H1 (cell line): ENCODE data around the gene SH3RF2. TPM values are rescaled to one million over a fixed set of nuclear protein-coding genes. Genes with fewer than 3 reads are reported as not detected.

Experiments used
- CTCF ChIA-PET: fragments of 300-600 bp; sonication (Branson Sonifier 250); formaldehyde crosslinking; loops from one replicate; lab custom pipeline; 2021; ENCODE audit not compliant: partially characterized antibody; lab: Charles Lee
- POLR2A ChIA-PET: fragments of 300-600 bp; sonication (Branson Sonifier 250); formaldehyde crosslinking; loops from one replicate; lab custom pipeline; 2021; ENCODE audit warnings: inconsistent platforms; ENCODE audit not compliant: partially characterized antibody; lab: Charles Lee
- DNase-seq, 2 experiments: peaks; one replicate each; pipeline versions ENCODE4 v3.0.0 to v3.0.0-alpha.2; 2010 to 2022; ENCODE audit warnings: low spot score in 2 of 2, low read depth in 1 of 2, mixed read lengths in 1 of 2
- FAIRE-seq: peaks from 2 replicates; lab custom pipeline; 2011; peaks lifted over from hg19 to GRCh38; lab: Jason Lieb, UNC
- H2AFZ ChIP-seq: 2 replicates; pipeline ENCODE4 v1.8.1; 2012; ENCODE audit warnings: low read length, inconsistent platforms
- H2AK5ac ChIP-seq: 2 replicates; pipeline ENCODE4 v1.6.1; 2013; ENCODE audit warnings: low read depth, low read length
- H2BK120ac ChIP-seq: replicated peaks from 2 replicates; pipeline ENCODE3; 2013; ENCODE audit warnings: low read depth, low read length, inconsistent platforms
- H2BK12ac ChIP-seq: 2 replicates; pipeline ENCODE4 v1.6.1; 2013; ENCODE audit warnings: low read depth, low read length
- H2BK15ac ChIP-seq: 2 replicates; pipeline ENCODE4 v1.6.1; 2013; ENCODE audit warnings: low read length
- H2BK20ac ChIP-seq: 2 replicates; pipeline ENCODE4 v1.6.1; 2013; ENCODE audit warnings: low read length
- H2BK5ac ChIP-seq: 2 replicates; pipeline ENCODE4 v1.6.1; 2013; ENCODE audit warnings: low read depth, low read length
- H3K14ac ChIP-seq: 2 replicates; pipeline ENCODE4 v1.6.1; 2013; ENCODE audit warnings: inconsistent platforms; ENCODE audit not compliant: insufficient read length
- H3K18ac ChIP-seq: 2 replicates; pipeline ENCODE4 v1.6.1; 2013; ENCODE audit warnings: low read length; ENCODE audit errors: extremely low read depth
- H3K23ac ChIP-seq: 2 replicates; pipeline ENCODE4 v1.6.1; 2013; ENCODE audit warnings: inconsistent platforms; ENCODE audit not compliant: insufficient read length
- H3K23me2 ChIP-seq: 2 replicates; pipeline ENCODE4 v1.6.1; 2013; ENCODE audit warnings: low read depth, low read length
- H3K27ac ChIP-seq: 2 replicates; pipeline ENCODE4 v1.6.1; 2011; ENCODE audit warnings: low read depth, low read length, inconsistent platforms
- H3K27me3 ChIP-seq, 4 experiments: replicated peaks in 1 of 4; 1 replicate in 1 of 4; 2 replicates in 3 of 4; pipeline versions ENCODE4 v1.6.1 to v1.8.1; 2011 to 2013; ENCODE audit warnings: low read length in 3 of 4, mild to moderate bottlenecking in 3 of 4, inconsistent platforms in 2 of 4, mixed read lengths in 2 of 4, moderate library complexity in 1 of 4; ENCODE audit not compliant: control insufficient read depth in 3 of 4, insufficient read depth in 3 of 4; ENCODE audit errors: extremely low read depth in 1 of 4
- H3K36me3 ChIP-seq, 4 experiments: 2 replicates each; pipeline versions ENCODE4 v1.6.1 to v1.8.1; 2011 to 2013; ENCODE audit warnings: mild to moderate bottlenecking in 4 of 4, low read length in 3 of 4, moderate library complexity in 2 of 4, control low read depth in 1 of 4, inconsistent platforms in 1 of 4; ENCODE audit not compliant: insufficient read depth in 4 of 4, control insufficient read depth in 2 of 4
- H3K4ac ChIP-seq: replicated peaks from 2 replicates; pipeline ENCODE3; 2013; ENCODE audit warnings: low read length, low read depth, mixed read lengths, inconsistent platforms; ENCODE audit not compliant: insufficient read length
- H3K4me1 ChIP-seq, 4 experiments: replicated peaks in 1 of 4; 1 replicate in 1 of 4; 2 replicates in 3 of 4; pipeline versions ENCODE4 v1.6.1 to v1.8.1; 2011 to 2013; ENCODE audit warnings: low read length in 3 of 4, inconsistent platforms in 2 of 4, mixed read lengths in 1 of 4; ENCODE audit not compliant: insufficient read depth in 4 of 4, control insufficient read depth in 3 of 4
- H3K4me2 ChIP-seq, 2 experiments: 2 replicates each; pipeline versions ENCODE4 v1.6.1 to v1.8.1; 2011 to 2013; ENCODE audit warnings: low read depth in 2 of 2, low read length in 2 of 2, control low read depth in 1 of 2, inconsistent platforms in 1 of 2, mild to moderate bottlenecking in 1 of 2; ENCODE audit not compliant: insufficient read depth in 1 of 2
- H3K4me3 ChIP-seq, 4 experiments: fragments of 200-600, 300-600 bp in 1 of 4; sonication (generic), shearing (Covaris generic), sonication (Bioruptor Twin) in 1 of 4; 2 replicates each; pipeline versions ENCODE4 v1.5.1 to v1.8.1; 2011 to 2016; ENCODE audit warnings: low read length in 4 of 4, low read depth in 3 of 4, control low read depth in 2 of 4, inconsistent platforms in 2 of 4, mild to moderate bottlenecking in 2 of 4, mixed read lengths in 1 of 4, moderate library complexity in 1 of 4; ENCODE audit not compliant: insufficient read depth in 2 of 4; ENCODE audit errors: extremely low read depth in 1 of 4
- H3K56ac ChIP-seq: replicated peaks from 2 replicates; pipeline ENCODE3; 2013; ENCODE audit warnings: low read depth, mild to moderate bottlenecking, mixed read lengths, low read length, inconsistent platforms; ENCODE audit not compliant: insufficient read length
- H3K79me1 ChIP-seq: 2 replicates; pipeline ENCODE4 v1.6.1; 2013; ENCODE audit warnings: low read depth, low read length, control low read depth
- H3K79me2 ChIP-seq, 2 experiments: 2 replicates each; pipeline versions ENCODE4 v1.6.1 to v1.8.1; 2012 to 2013; ENCODE audit warnings: low read length in 2 of 2, mild to moderate bottlenecking in 2 of 2, inconsistent platforms in 1 of 2; ENCODE audit not compliant: insufficient read depth in 2 of 2, control insufficient read depth in 1 of 2
- H3K9ac ChIP-seq, 4 experiments: replicated peaks in 1 of 4; 1 replicate in 1 of 4; 2 replicates in 3 of 4; pipeline versions ENCODE4 v1.6.1 to v1.8.1; 2011 to 2013; ENCODE audit warnings: low read depth in 3 of 4, low read length in 3 of 4, control low read depth in 2 of 4, mild to moderate bottlenecking in 2 of 4, moderate library complexity in 2 of 4, inconsistent platforms in 1 of 4; ENCODE audit errors: extremely low read depth in 1 of 4
- H3K9me3 ChIP-seq, 2 experiments: 2 replicates each; pipeline versions ENCODE4 v1.6.1 to v1.8.1; 2012 to 2013; ENCODE audit warnings: mild to moderate bottlenecking in 2 of 2, moderate library complexity in 2 of 2, control low read depth in 1 of 2, inconsistent platforms in 1 of 2, low read depth in 1 of 2, low read length in 1 of 2, mixed read lengths in 1 of 2; ENCODE audit not compliant: insufficient read depth in 2 of 2
- H4K20me1 ChIP-seq, 2 experiments: replicated peaks in 1 of 2; 2 replicates each; pipeline versions ENCODE3 to v1.8.1; 2011 to 2013; ENCODE audit warnings: inconsistent platforms in 2 of 2, low read length in 2 of 2, mild to moderate bottlenecking in 1 of 2; ENCODE audit not compliant: insufficient read depth in 2 of 2, control insufficient read depth in 1 of 2
- H4K5ac ChIP-seq: 2 replicates; pipeline ENCODE4 v1.6.1; 2013; ENCODE audit warnings: low read length, low read depth, mixed read lengths, inconsistent platforms; ENCODE audit not compliant: insufficient read length
- H4K8ac ChIP-seq: 2 replicates; pipeline ENCODE4 v1.8.0; 2013; ENCODE audit warnings: mild to moderate bottlenecking, moderate library complexity, low read length, inconsistent platforms; ENCODE audit not compliant: insufficient read depth; ENCODE audit errors: extremely low read depth
- H4K91ac ChIP-seq: replicated peaks from 2 replicates; pipeline ENCODE3; 2013; ENCODE audit warnings: low read length, mixed read lengths, inconsistent platforms; ENCODE audit not compliant: insufficient read length
- KDM5A ChIP-seq: fragments of 200-600 bp; IDR thresholded peaks from 2 replicates; pipeline ENCODE4 v1.7.1; 2012; ENCODE audit warnings: mild to moderate bottlenecking, low read length, inconsistent platforms, mixed read lengths
- RNF2 ChIP-seq: fragments of 200-900, 300-1000 bp; sonication (generic); IDR thresholded peaks from 2 replicates; pipeline ENCODE4 v1.7.1; 2016; ENCODE audit warnings: borderline replicate concordance, low read depth, mild to moderate bottlenecking, antibody characterized with exemption, low read length; ENCODE audit not compliant: poor library complexity, severe bottlenecking; ENCODE audit errors: missing control alignments
- YY1 ChIP-seq: IDR thresholded peaks from 2 replicates; pipeline ENCODE4 v1.6.1; 2011; ENCODE audit warnings: low read depth, mild to moderate bottlenecking, low read length
- WGBS, 2 experiments: shearing (Covaris generic) in 1 of 2; methylation state at CpG; one replicate each; pipeline versions ENCODE4 v1.1.6 to v1.1.7; 2013 to 2015; ENCODE audit warnings: low lambda C conversion rate in 2 of 2, mixed read lengths in 2 of 2, inconsistent platforms in 1 of 2, low coverage in 1 of 2, missing lambda C conversion rate in 1 of 2; ENCODE audit not compliant: insufficient replicate concordance in 2 of 2, insufficient coverage in 1 of 2, insufficient read length in 1 of 2; ENCODE audit errors: extremely low coverage in 1 of 2, missing lambda C conversion rate in 1 of 2; 5-methylcytosine and 5-hydroxymethylcytosine counted together
- polyA plus RNA-seq, 7 experiments: library from polyadenylated mRNA; depleted of rRNA in 3 of 7; stranded (reverse) in 5 of 7; unstranded in 2 of 7; fragments of >200 nt in 5 of 7; fragments of 200-250 nt in 2 of 7; gene quantifications; 1 replicate in 5 of 7; 2 replicates in 1 of 7; 4 replicates in 1 of 7; pipeline versions ENCODE4 v1.2.1 to v1.2.3, GENCODE V29; 2011 to 2013; ENCODE audit warnings: missing spikeins in 2 of 7, mixed read lengths in 2 of 7
- total RNA-seq: library from RNA; stranded (reverse); fragmentation: NEBNext Ultra II Directional; extraction: Animal tissue kit (Norgen Biotek cat#: 25700); gene quantifications from 2 replicates; pipeline ENCODE4 v1.2.1, GENCODE V29; 2021

The SH3RF2 gene
- total and polyA plus RNA-seq, 2 of the 8 experiments (the other 6 are each of a cell fraction or from before 2014, with no cell fraction given) = 0.80 to 0.95 TPM

- Histone ChIP-seq H2AFZ (peak overlapping the region; percentile 91), H3K23ac (no peak overlapping the region), H3K4me1 (no peaks in the 10 kb centered on the region; a peak in 1 of 7 replicates), H2BK120ac (no peak overlapping the region), H3K27ac (no peak overlapping the region), H3K36me3 (no peaks in the 10 kb centered on the region), H3K14ac (no peak overlapping the region), H3K79me2 (no peaks in the 10 kb centered on the region), H2BK5ac (no peak overlapping the region), H2AK5ac (no peak overlapping the region; the same call in 1 of the 2 replicates), H4K91ac (peak overlapping the region; percentile 46), H3K9ac (no peak overlapping the region), H4K5ac (no peak overlapping the region), H3K18ac (no peak overlapping the region), H2BK20ac (no peak overlapping the region), H3K27me3 (no peaks in the 10 kb centered on the region), H4K20me1 (no peaks in the 10 kb centered on the region), H2BK12ac (no peak overlapping the region), H3K4ac (no peak overlapping the region), H4K8ac (no peak overlapping the region), H3K79me1 (no peaks in the 10 kb centered on the region), H3K23me2 (no peaks in the 10 kb centered on the region), H3K56ac (no peak overlapping the region), H3K4me2 (no peak overlapping the region), H3K9me3 (no peaks in the 10 kb centered on the region), H2BK15ac (no peak overlapping the region), H3K4me3 (no peak overlapping the region)
- WGBS, 2 experiments = 39% methylated on average over 3 of the region's 3 CpGs; no CpG with 5 or more reads in 1 of the 2 experiments
- DNase-seq = no peak
- CTCF ChIA-PET = interaction anchor here (0.6 to 8.2 kb wide), 22 partner anchors 9 to 1717 kb away, joined by 3 to 77 read pairs (median 6); no protein-coding TSS in a partner anchor
- POLR2A ChIA-PET = no interaction called here
- TF ChIP-seq KDM5A = no peak
- no peak for TF ChIP-seq RNF2
- TF ChIP-seq YY1 = no peak
- FAIRE-seq = no peak
Measured at GRCh38 chr5:146049704-146050026, 113.3 kb downstream of the SH3RF2 start.
